ENCODE results near the gene HIP1.

GRCh38 chr7:75756206-75756990 is 17.7 kb upstream of the HIP1 start:
- TF ChIP-seq FOSL2 (IDR thresholded peaks at IDR 0.05) (no peak), FOSL2 (CRISPR knock-in tag; IDR thresholded peaks at IDR 0.05) (no peak), USF2 (IDR thresholded peaks at IDR 0.05) (no peak), EHMT2 (IDR thresholded peaks at IDR 0.05; ENCODE audit: low read depth) (no peak), CTCF (IDR thresholded peaks at IDR 0.05) (no peak), CHD4 (IDR thresholded peaks at IDR 0.05; ENCODE audit: borderline replicate concordance) (no peak), ZNF302 (CRISPR knock-in tag; IDR thresholded peaks at IDR 0.05) (no peak), CHD2 (IDR thresholded peaks at IDR 0.05; ENCODE audit: low read length, partially characterized antibody) (no peak), POLR2A (IDR thresholded peaks at IDR 0.05; ENCODE audit: low read length) (no peak)
